GM19468 (cell line): ENCODE data around the gene PDCD1.

Experiments
- ATAC-seq: cut with Tn5 transposase; IDR thresholded peaks from one replicate; pipeline ENCODE4 v1.9.1; 2021; ENCODE audit warnings: mild to moderate bottlenecking, moderate library complexity, moderate number of reproducible peaks; ENCODE audit not compliant: unreplicated experiment; ENCODE audit errors: extremely low read depth

The PDCD1 gene

DNA sequence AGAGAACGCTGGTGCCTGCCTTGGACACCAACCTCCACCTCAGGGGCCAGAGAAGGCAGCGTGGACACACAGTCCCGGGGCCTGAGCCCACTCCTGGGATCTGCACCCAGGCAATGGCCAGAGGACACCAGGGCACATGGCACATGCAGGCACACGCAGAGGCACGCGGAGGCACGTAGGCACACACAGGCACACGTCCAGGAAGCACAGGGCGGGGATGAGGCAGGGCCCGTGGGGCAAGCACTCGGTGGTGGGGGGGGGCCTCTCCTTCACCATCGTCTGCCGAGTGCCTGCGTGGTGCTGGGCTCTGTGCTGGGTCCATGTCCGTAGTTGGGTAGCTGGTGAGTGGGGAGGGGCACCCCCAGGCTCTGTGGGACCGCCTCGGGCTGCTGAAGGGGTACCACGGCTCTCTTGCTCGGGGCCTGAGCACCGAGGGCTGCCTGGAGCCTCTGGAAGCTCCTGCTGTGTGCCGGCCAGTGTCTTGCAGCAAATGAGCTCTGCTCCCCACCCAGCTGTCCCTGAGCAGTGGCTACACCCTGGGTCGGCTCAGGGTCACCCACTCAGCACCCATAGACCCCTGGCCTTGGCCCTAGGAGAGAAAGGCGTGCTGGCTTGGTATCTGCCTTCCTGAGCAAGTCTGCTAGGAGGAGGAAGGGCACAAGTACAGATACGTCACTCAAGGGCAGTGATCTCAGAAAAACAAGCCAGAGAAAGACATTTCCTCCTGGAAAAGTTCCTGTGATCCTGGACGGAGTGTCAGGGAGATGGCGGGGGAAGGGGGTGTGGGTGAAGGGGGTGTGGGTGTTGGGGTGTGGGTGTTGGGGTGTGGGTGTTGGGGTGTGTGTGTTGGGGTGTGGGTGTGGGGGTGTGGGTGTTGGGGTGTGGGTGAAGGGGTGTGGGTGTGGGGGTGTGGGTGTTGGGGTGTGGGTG is 37.3 kb upstream of the PDCD1 start:
- no peak for ATAC-seq

- no peak for ATAC-seq
Measured at GRCh38 chr2:241895427-241895711, 36.7 kb upstream of the PDCD1 start.

DNA sequence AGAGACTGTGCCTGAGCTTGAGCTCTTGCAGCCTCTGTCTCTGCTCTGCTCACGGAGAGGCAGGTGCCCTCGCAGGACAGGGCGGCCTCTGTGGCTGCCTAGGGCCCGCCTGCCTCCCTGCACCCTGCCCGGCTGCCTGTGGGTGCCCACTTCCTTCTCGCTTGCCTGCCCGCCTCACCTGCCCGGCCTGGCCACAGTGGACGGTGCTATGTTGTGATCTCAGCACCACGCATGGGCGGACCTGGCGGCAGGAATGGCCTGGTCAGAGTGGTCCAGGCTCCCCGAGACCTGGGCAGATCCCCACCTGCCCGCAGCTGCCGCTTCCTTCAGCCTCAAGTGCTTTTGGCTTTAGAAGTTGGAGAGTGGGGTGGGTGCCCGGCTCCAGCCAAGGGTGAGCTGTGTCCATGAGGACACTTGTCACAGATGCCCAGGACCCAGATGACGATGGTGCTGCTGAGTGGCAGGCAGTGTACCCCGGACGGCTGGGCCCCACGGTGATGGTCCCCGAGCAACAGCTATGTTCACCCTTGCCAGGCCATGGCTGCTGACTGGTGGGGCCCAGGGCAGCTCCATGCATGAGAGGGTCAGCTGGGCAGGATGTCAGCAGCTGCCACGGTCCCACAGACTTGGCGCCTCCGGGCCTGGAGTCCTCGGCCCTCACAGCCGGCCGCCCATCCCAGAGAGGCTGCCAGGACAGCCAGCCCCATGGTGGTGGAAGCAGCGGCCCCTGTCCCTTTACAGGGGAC is 36.2 kb upstream of the PDCD1 start:
- no peak for ATAC-seq

- ATAC-seq = no peak
Measured at GRCh38 chr2:241894056-241894641, 35.5 kb upstream of the PDCD1 start.

GRCh38 chr2:241893265-241893664 is 34.6 kb upstream of the PDCD1 start:
- ATAC-seq = no peak

- no peak for ATAC-seq
Measured at GRCh38 chr2:241892299-241893137, 33.8 kb upstream of the PDCD1 start.

GRCh38 chr2:241891988-241892298 is 33.2 kb upstream of the PDCD1 start:
- ATAC-seq = no peak

DNA sequence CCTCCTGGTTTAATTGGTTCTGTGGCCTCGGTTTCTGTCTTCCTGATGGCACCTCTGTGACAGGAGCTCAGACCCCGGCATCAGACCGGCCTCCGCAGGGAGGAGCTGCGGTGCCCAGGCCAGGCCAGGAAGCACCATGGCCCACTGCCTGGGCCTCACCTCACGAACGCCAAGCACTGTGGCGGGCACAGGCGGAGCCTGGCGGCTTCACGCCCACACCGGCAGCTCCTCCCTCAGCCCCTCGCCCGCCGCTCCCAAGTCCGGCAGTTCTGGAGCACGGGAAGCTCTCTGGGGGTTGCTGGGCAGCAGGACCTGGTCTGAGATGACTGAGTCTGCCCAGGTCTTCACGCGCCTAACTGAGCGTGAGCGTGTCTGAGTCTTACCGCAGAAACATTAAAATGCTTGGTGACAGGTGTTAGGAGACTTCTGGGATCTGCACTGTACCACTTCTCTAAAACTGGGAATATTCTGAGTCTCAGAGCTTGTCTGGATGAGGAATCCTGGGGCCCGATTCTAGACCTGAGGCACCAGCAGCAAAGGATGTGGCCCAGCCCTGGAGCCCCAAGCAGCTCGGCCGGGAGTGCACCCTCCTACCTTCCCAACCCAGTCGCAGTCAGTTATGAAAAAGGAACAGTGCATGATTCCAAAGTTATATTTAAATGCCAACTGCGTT is 32.8 kb upstream of the PDCD1 start:
- no peak for ATAC-seq

- no peak for ATAC-seq
Measured at GRCh38 chr2:241890524-241891235, 32.0 kb upstream of the PDCD1 start.

GRCh38 chr2:241888641-241889040 is 29.9 kb upstream of the PDCD1 start:
- ATAC-seq = no peak

DNA sequence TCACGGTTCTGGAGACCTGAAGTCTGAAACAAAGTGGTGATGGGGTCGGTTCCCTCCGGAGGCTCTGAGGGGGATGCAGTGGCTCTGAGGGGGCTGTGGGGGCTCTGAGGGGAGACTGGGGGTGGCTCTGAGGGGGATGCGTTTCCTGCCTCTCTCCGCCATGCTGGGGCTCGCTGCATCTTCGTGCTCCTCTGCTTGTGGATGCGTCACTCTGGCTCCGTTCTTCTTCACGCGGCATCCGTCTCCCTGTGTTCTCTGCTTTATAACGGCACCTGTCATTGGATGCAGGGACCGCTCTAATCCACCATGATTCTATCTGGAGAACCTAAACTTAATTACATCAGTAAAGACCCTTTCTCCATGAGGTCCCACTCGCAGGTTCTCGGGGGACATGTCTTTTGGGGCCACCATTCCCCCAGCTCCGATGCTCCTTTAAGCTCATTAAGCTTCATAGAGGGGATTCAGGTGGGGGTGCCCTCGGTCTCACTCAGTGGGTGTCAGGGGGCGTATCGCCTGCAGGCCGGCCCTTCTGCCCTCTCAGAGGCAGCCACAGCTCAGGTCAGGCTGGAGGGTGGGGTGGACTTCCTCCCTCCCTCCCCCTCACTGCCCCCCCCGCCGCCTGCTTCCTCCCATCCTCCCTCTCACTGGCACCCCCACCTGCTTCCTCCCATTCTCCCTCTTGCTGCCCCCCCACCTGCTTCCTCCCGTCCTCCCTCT is 29.3 kb upstream of the PDCD1 start:
- no peak for ATAC-seq

DNA sequence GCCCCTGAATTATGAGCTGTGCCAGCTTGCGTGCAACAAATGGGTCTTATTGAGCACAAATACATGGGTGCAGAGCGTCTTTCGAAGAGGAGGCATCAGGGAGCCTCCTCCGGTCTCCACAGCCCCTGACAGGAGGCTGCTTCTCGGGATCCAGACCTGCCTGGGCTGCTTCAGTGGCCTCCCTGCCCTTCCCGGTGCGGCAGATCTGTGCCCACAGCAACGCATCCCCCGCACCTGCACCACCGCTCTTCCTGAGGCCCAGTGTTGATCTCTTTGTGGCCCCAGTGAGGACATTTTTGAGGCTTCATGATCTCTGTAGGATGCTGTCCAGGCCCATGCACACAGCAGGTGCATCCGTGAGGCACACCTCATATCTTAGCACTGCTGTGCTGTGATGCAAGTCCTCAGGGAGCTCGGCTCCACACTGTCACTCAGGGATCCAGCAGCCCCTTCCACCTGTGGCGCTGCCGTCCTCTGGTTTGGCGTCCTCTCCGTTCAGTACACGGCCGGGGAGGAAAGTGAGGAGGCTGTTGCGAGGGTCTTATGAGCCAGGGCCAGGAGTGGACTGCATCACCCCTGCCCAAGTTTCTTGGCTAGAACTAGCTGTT is 28.2 kb upstream of the PDCD1 start:
- no peak for ATAC-seq

DNA sequence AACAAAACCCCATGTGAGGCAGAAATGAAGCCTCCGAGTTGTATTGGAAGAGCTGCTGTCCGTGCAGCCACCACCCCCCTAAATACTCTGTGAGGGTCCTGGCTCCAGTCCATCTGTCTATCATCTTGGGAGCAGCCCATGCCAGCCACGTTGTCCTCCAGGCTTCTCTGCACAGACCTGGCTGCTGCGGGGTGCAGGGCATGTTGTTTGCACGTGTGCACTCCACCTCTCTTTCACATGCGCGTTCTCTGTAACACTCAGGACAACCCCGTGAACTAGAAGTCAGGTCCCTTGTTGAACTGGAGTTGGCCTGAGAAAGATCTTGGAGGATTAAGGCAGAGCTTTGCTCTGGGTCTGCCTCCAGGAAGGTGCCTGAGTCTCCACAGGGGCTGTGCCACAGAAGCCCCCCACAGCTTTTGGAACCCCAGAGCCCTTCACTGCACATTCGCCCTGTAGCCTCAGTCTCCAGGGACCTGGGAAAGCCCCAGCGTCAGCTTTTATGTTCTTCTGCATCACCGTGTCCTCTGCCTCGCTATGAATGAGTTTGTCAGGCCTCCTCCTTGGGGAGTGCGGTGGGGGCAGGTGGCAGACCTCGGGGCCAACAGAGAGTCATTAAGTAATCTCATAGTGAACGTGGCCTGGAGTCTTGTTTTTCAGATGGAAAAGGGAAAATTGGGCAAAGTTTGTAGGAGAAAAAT is 27.4 kb upstream of the PDCD1 start:
- no peak for ATAC-seq

- ATAC-seq = no peak
Measured at GRCh38 chr2:241885291-241885945, 26.7 kb upstream of the PDCD1 start.

DNA sequence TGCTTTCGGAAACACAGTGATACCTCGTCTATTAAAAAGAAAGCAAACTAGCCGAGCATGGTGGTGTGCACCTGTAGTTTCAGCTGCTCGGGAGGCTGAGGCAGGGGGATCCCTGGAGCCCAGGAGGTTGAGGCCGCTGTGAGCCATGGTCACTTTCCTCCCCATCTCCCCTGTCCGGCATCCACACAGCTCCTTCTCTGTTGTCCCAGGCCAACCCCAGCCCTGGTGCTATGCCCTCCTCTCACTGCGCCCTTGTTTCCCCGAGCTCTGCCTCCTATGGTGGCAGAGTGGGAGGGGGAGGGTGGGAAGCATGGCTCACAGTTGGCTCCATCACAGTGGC is 26.2 kb upstream of the PDCD1 start:
- ATAC-seq = no peak

DNA sequence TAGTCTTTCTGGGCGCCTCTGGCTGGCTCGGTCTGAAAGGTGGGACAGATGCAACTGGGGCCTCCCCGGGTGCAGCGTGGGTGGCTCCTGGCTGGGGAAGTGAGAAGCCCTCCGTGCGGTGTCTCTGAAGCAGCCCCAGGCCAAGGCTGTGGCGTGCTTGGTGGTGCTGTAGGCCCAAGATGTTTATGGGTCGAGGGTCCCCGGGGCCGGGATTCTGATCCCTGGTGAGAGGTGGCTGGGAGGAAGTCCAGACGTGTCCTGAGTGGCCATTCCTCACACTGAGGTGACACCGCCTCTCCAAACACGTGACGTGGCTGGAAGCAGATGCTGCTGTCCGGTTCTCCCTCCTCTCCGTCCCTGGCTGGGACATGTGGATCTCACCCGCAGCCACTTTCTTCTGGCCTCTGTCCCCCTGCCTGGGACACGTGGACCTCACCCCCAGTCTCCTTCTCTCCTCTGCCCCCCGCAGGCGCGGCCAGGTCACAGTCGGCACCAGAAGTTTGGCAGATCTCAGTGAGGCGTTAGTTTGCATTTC is 23.5 kb upstream of the PDCD1 start:
- ATAC-seq = peak; percentile 43
